GM12892 (cell line): ENCODE results near the gene MS4A2.

ENCODE experiments used
- POLR2A ChIP-seq: IDR thresholded peaks from 2 replicates; pipeline ENCODE4 v1.6.1; 2011; ENCODE audit warnings: low read depth, low read length, control low read depth
- TAF1 ChIP-seq: IDR thresholded peaks from 2 replicates; pipeline ENCODE4 v1.6.1; 2011; ENCODE audit warnings: low read depth, mild to moderate bottlenecking, control low read depth, low read length, borderline replicate concordance

DNA sequence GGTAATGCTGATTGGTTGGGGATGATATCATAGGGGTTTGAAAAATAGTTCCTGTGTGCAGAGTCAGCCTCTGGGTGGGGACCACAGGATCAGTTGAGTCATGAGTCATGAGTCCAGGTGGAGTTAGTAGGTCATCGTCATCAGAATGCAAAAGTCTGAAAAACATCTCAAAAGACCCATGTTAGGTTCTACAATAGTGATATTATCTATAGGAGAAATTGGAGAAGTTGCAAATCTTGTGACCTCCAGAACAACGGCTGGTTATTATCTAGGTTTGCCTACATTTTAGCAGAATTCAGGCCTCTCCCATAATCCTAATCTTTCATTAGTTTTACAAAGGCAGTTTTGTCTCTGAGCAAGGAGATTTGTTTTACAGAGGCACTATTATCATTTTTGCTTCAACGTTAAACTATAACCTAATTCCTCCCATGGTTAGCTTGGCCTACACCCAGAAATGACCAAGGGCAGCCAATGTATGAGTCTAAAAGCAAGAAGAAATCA is 38.9 kb downstream of the MS4A2 start:
- TF ChIP-seq POLR2A (no peak), TAF1 (no peak)
